Body of pancreas (tissue), 4 donors: ENCODE results near the gene ITGA1. TPM values are rescaled to one million over a fixed set of nuclear protein-coding genes. Genes with fewer than 3 reads are reported as not detected.

Experiments used
- ATAC-seq: fragments of 150-250 bp; one replicate; pipeline ENCODE4 v1.9.1; 2016
- DNase-seq, 4 donors: peaks; one replicate each; pipeline ENCODE4 v3.0.0-alpha.2; 2019
- H3K27ac ChIP-seq, 4 donors: fragments of 200-600 bp; sonication (generic); 1 replicate in 3 of 4; 2 replicates in 1 of 4; pipeline versions ENCODE4 v1.5.1 to v1.6.1; 2016 to 2019; ENCODE audit warnings: mild to moderate bottlenecking in 1 of 4, mixed read lengths in 1 of 4, moderate library complexity in 1 of 4
- H3K27me3 ChIP-seq, 2 donors: fragments of 200-600 bp; sonication (generic); one replicate each; pipeline ENCODE4 v1.6.0; 2016; ENCODE audit warnings: mild to moderate bottlenecking in 1 of 2
- H3K36me3 ChIP-seq, 2 donors: fragments of 200-600 bp; sonication (generic); replicated peaks in 1 of 2; 2 replicates each; pipeline ENCODE4 v1.5.1; 2016; ENCODE audit warnings: low read depth in 2 of 2; ENCODE audit not compliant: insufficient read depth in 1 of 2
- H3K4me1 ChIP-seq: fragments of 200-600 bp; sonication (generic); one replicate; pipeline ENCODE4 v1.6.0; 2016
- H3K4me3 ChIP-seq, 2 donors: fragments of 200-600 bp; sonication (generic); 1 replicate in 1 of 2; 2 replicates in 1 of 2; pipeline ENCODE4 v1.5.1; 2016 to 2019
- H3K9me3 ChIP-seq, 3 donors: fragments of 200-600 bp; sonication (generic); 1 replicate in 2 of 3; 2 replicates in 1 of 3; pipeline ENCODE4 v1.5.1; 2016
- POLR2A ChIP-seq, 3 donors: fragments of 450-650 bp; IDR thresholded peaks; one replicate each; pipeline ENCODE4 v1.6.1; 2016; ENCODE audit warnings: antibody characterized with exemption in 3 of 3, mild to moderate bottlenecking in 2 of 3
- WGBS, 2 donors: methylation state at CpG; one replicate each; pipeline ENCODE4 v1.1.5; 2017; 5-methylcytosine and 5-hydroxymethylcytosine counted together
- intact Hi-C: fragments of 100-400 bp; cut with DNase I; formaldehyde crosslinking; loops from one replicate; pipeline ENCODE4 v1.15.1; 2023
- total RNA-seq, 2 donors: library from RNA; depleted of rRNA; stranded (reverse); fragments of >200 nt; gene quantifications; one replicate each; pipeline ENCODE4 v1.1.0, GENCODE V29; 2016
- TF ChIP-seq, protein P1 (sequence below), 7 experiments: fragments of 450-650 bp in 4 of 7; fragments of 200-600 bp in 3 of 7; sonication (generic) in 3 of 7; IDR thresholded peaks; one replicate each; pipeline ENCODE4 v1.5.1; 2016 to 2019; ENCODE audit warnings: antibody characterized with exemption in 7 of 7

The ITGA1 gene
- total RNA-seq, 2 donors from 2014 or later = 6.9 to 11.2 TPM

DNA sequence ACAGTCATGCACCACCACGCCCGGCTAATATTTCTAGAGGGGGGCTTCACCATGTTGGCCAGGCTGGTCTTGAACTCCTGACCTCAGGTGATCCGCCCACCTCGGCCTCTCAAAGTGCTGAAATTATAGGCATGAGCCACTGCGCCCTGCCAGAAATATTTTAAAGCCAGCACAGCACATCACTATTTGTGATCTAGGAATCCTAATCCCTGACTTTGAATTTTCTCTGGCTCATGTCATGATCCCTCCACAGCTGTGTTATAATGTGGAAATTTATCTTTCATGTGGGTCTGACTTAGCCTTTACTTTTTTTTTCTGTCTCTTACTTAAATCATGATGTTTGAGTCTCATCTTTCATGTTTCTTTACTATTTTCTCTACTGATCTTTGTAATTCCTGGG is 18.7 kb upstream of the ITGA1 start:
- H3K4me1 ChIP-seq = no peaks in the 10 kb centered on the region
- H3K36me3 ChIP-seq = no peaks in the 10 kb centered on the region
- no peaks in the 10 kb centered on the region for H3K27me3 ChIP-seq
- ATAC-seq = no peak
- H3K27ac ChIP-seq = no peak overlapping the region
- DNase-seq = no peak
- no peaks in the 10 kb centered on the region for H3K9me3 ChIP-seq
- intact Hi-C loops = no loop called here
- no peak overlapping the region for H3K4me3 ChIP-seq
- 86 to 92% methylated on average over 5 of the region's 5 CpGs for WGBS, 2 donors
- TF ChIP-seq POLR2A (IDR thresholded peaks at IDR 0.05) = no peak
- TF ChIP-seq, protein P1, sequence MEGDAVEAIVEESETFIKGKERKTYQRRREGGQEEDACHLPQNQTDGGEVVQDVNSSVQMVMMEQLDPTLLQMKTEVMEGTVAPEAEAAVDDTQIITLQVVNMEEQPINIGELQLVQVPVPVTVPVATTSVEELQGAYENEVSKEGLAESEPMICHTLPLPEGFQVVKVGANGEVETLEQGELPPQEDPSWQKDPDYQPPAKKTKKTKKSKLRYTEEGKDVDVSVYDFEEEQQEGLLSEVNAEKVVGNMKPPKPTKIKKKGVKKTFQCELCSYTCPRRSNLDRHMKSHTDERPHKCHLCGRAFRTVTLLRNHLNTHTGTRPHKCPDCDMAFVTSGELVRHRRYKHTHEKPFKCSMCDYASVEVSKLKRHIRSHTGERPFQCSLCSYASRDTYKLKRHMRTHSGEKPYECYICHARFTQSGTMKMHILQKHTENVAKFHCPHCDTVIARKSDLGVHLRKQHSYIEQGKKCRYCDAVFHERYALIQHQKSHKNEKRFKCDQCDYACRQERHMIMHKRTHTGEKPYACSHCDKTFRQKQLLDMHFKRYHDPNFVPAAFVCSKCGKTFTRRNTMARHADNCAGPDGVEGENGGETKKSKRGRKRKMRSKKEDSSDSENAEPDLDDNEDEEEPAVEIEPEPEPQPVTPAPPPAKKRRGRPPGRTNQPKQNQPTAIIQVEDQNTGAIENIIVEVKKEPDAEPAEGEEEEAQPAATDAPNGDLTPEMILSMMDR (IDR thresholded peaks at IDR 0.05) = no peak

DNA sequence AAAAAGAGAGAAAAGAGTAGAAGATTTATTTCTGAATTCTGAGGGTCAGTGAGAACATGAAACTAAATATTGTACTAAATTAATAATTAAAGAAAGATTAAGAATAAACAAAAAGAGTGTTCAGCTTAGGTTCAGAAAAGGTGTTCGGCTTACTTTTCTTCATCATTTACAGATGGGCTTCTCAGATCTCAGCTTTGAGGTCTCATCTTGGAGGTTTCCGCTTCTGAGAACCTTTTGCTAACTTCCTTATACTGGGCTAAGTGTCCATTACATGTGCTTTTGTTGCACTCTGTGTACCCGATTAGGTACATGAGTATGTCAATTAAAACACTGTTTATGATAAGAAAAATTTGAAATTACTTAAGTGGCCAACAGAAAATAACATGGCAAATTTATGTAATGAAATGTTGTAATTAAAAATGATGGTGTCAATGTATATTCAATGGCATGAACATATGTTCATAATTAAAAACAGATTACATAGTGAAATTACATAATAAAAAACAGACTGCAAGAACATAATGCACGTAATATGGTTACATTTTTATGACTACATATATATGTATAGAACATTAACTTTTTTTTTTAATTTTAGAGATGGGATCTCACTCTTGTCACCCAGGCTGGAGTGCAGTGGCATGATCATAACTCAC is 17.3 kb upstream of the ITGA1 start:
- Histone ChIP-seq H3K4me1 (no peaks in the 10 kb centered on the region), H3K9me3 (no peaks in the 10 kb centered on the region), H3K27me3 (no peaks in the 10 kb centered on the region), H3K4me3 (no peak overlapping the region), H3K36me3 (no peaks in the 10 kb centered on the region), H3K27ac (no peak overlapping the region)
- no peak for DNase-seq
- ATAC-seq = no peak
- 91 to 92% methylated on average over 4 of the region's 4 CpGs for WGBS, 2 donors
- intact Hi-C loops = no loop called here
- TF ChIP-seq, protein P1 (IDR thresholded peaks at IDR 0.05) = no peak

DNA sequence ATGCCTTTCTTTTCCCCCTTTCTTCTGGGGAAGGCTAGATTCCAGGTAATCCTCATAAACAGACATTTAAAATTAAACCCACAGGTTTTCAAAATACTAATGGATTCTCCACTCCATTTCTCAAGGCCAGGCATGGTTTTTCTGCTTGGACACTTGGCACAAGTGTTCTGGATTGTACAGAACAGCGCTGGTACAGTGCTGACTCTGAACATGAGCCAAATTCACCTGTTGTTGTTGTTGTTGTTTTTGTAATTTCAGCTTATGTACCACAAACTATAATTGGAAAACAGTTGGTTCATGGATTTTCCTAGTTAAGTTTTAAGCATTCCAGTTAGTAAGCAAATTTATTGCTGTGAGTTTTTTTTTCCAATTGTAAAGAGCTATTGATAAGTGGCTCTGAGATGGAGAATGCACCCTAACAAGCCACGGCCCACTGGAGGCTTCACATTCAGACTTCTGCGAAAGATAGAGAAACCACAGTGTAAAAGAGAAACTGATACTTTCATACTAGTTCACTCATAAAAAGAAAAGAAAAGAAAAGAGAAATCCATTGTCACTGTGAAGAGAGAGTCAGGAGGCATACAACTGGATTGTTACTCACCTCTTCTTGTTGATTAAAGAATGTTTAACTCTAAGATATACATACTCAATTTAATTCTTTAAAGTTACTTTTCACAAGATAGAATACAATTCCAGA is 16.2 kb upstream of the ITGA1 start:
- no peak overlapping the region for H3K27ac ChIP-seq
- TF ChIP-seq, protein P1 (IDR thresholded peaks at IDR 0.05) = no peak
- no peaks in the 10 kb centered on the region for H3K27me3 ChIP-seq
- ATAC-seq = no peak
- no peaks in the 10 kb centered on the region for H3K36me3 ChIP-seq
- H3K9me3 ChIP-seq = no peaks in the 10 kb centered on the region
- H3K4me3 ChIP-seq = no peak overlapping the region
- no peak for DNase-seq
- H3K4me1 ChIP-seq = no peaks in the 10 kb centered on the region
- intact Hi-C loops = no loop called here
- WGBS, 2 donors = 69 to 84% methylated on average over 3 of the region's 3 CpGs

DNA sequence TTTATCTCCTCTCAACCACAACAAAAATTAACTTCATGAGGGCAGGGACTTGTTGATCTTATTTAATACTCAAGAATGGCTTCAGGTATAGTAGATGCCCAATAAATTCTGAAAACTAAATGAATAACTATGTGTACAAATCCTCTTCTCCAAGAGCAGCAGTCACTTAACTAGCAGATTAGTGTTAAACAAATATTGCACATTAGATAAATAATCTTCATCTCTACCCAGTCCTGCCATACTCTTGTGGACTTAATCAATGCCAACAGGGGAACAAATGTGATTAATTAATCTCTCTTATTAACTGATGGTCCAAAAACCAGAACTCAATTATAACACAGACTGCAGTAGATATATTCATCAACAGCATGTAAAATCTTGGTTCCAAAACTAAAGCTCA is 15.0 kb upstream of the ITGA1 start:
- intact Hi-C loops = no loop called here
- no peak for TF ChIP-seq POLR2A (IDR thresholded peaks at IDR 0.05)
- TF ChIP-seq, protein P1 (IDR thresholded peaks at IDR 0.05) = no peak
- Histone ChIP-seq H3K27me3 (no peaks in the 10 kb centered on the region), H3K4me3 (no peak overlapping the region), H3K36me3 (no peaks in the 10 kb centered on the region), H3K4me1 (no peaks in the 10 kb centered on the region), H3K9me3 (no peaks in the 10 kb centered on the region), H3K27ac (no peak overlapping the region)
- DNase-seq (no peak), ATAC-seq (no peak)

DNA sequence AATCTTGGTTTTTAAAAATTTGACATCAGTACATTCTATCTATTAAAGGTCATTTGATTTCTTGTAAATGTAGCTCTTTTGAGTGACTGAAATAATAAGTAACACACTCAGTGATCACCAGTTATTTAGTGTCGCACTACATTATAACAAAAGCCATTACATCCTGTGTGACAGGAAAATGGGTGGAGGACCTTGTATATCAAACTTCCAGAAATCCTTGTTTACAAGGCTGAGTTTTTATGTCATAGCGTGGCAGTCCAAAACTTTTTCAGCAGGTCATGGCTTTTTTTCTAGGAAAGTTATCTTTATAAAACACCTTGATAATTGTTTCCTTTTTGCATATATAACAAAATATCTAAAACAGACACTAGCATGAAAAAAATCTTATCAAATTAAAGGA is 14.4 kb upstream of the ITGA1 start:
- no peak overlapping the region for H3K27ac ChIP-seq
- H3K27me3 ChIP-seq = no peaks in the 10 kb centered on the region
- H3K36me3 ChIP-seq = no peaks in the 10 kb centered on the region
- TF ChIP-seq, protein P1 (IDR thresholded peaks at IDR 0.05) = no peak
- no peak for TF ChIP-seq POLR2A (IDR thresholded peaks at IDR 0.05)
- H3K4me1 ChIP-seq = no peaks in the 10 kb centered on the region
- H3K4me3 ChIP-seq = no peak overlapping the region
- ATAC-seq (peak; percentile 33), DNase-seq (no peak)
- 68 to 82% methylated on average over 2 of the region's 2 CpGs for WGBS, 2 donors
- no peaks in the 10 kb centered on the region for H3K9me3 ChIP-seq
- intact Hi-C loops = no loop called here
